Measurements from ENCODE around the gene ATAD3A.
"Not testable (repeated sequence)": the region's sequence is repeated elsewhere in the genome, so short reads cannot be mapped to it uniquely, and the experiment has no call there.

Gene ATAD3A

GRCh38 chr1:1489861-1490260, 22.1 kb upstream of the ATAD3A start:
- Histone ChIP-seq H3K4me1 (ENCODE audit: low read length) (no peaks in the 10 kb centered on the region), H3K27me3 (ENCODE audit: low read depth, low read length) (no peaks in the 10 kb centered on the region), H4K20me1 (ENCODE audit: insufficient read depth, low read length) (no peaks in the 10 kb centered on the region), H3K4me3 (ENCODE audit: low read length) (no peak overlapping the region), H2AFZ (ENCODE audit: low read depth, low read length) (no peak overlapping the region), H3K27ac (ENCODE audit: low read length) (no peak overlapping the region), H3K36me3 (replicated peaks; ENCODE audit: low read depth, low read length) (peaks cover 24% of the 10 kb centered on the region), H3K9me3 (ENCODE audit: insufficient read depth, low read length) (no peaks in the 10 kb centered on the region), H3K9ac (ENCODE audit: low read length) (no peak overlapping the region), H3K4me2 (ENCODE audit: low read length) (no peak overlapping the region), H3K79me2 (ENCODE audit: low read length) (no peaks in the 10 kb centered on the region)
- TF ChIP-seq, protein P1, sequence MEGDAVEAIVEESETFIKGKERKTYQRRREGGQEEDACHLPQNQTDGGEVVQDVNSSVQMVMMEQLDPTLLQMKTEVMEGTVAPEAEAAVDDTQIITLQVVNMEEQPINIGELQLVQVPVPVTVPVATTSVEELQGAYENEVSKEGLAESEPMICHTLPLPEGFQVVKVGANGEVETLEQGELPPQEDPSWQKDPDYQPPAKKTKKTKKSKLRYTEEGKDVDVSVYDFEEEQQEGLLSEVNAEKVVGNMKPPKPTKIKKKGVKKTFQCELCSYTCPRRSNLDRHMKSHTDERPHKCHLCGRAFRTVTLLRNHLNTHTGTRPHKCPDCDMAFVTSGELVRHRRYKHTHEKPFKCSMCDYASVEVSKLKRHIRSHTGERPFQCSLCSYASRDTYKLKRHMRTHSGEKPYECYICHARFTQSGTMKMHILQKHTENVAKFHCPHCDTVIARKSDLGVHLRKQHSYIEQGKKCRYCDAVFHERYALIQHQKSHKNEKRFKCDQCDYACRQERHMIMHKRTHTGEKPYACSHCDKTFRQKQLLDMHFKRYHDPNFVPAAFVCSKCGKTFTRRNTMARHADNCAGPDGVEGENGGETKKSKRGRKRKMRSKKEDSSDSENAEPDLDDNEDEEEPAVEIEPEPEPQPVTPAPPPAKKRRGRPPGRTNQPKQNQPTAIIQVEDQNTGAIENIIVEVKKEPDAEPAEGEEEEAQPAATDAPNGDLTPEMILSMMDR (IDR thresholded peaks at IDR 0.05; ENCODE audit: low read depth, low read length) = no peak
- no peak for TF ChIP-seq EZH2phosphoT487 (IDR thresholded peaks at IDR 0.05; ENCODE audit: low read depth)

DNA sequence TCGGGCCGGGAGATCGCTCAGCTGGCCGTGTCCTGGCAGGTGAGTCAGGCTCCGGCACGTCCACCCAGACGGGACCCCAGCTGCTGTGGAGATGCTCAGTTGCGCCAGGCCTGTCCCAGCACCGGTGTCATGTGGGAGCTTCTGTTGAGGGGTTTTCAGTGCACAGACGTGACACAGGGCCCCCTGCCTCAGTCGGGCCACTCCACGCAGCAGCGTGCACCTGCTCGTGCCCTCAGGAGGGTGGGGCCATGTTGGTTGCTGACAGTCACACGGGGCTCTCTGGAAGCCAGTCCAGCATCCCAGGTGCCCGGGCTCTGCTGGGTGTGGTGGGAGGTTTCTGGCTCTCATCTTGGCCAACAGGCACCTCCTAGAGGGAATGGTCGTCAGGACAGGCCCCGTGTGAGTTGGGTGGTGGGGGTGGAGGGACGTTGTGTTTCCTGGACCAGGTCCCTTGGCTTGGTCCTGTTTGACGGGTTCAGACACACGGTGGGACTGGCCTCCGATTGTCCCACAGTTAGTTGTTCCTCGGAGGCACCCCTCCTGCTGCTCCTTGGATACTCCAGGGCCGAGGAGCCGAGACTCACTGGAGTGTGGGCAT, 21.2 kb upstream of the ATAD3A start:
- Histone ChIP-seq H3K4me2 (ENCODE audit: low read length) (no peak overlapping the region), H3K4me1 (ENCODE audit: low read length) (no peaks in the 10 kb centered on the region), H3K4me3 (ENCODE audit: low read length) (no peak overlapping the region), H3K9ac (ENCODE audit: low read length) (no peak overlapping the region), H2AFZ (ENCODE audit: low read depth, low read length) (no peak overlapping the region), H3K27me3 (ENCODE audit: low read depth, low read length) (no peaks in the 10 kb centered on the region), H3K36me3 (replicated peaks; ENCODE audit: low read depth, low read length) (peaks cover 24% of the 10 kb centered on the region), H4K20me1 (ENCODE audit: insufficient read depth, low read length) (no peaks in the 10 kb centered on the region), H3K79me2 (ENCODE audit: low read length) (no peaks in the 10 kb centered on the region), H3K9me3 (ENCODE audit: insufficient read depth, low read length) (no peaks in the 10 kb centered on the region), H3K27ac (ENCODE audit: low read length) (no peak overlapping the region)
- TF ChIP-seq, protein P1 (IDR thresholded peaks at IDR 0.05; ENCODE audit: low read depth, low read length) = no peak
- no peak for TF ChIP-seq EZH2phosphoT487 (IDR thresholded peaks at IDR 0.05; ENCODE audit: low read depth)

DNA sequence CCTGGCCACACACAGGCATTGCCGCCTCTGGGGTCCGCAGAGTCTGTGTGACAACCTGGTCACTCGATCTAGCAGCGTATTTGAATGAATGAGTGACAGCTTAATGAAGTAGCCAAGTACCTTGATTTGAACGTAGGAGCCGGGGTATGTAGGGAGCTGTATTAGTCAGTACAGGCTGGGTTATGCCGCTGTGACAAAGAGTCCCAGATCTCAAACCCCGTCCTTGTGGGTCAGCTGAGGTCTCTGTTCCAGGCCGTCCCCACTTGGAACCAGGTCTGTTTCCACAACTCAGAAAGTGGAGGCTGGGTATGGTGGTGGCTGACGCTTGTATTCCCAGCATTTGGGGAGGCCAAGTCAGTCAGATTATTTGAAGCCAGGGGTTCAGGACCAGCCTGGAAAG, 20.4 kb upstream of the ATAD3A start:
- Histone ChIP-seq H3K27ac (ENCODE audit: low read length) (no peak overlapping the region), H3K79me2 (ENCODE audit: low read length) (no peaks in the 10 kb centered on the region), H3K4me1 (ENCODE audit: low read length) (no peaks in the 10 kb centered on the region), H2AFZ (ENCODE audit: low read depth, low read length) (no peak overlapping the region), H3K4me2 (ENCODE audit: low read length) (no peak overlapping the region), H3K9me3 (ENCODE audit: insufficient read depth, low read length) (no peaks in the 10 kb centered on the region), H3K36me3 (replicated peaks; ENCODE audit: low read depth, low read length) (peaks cover 24% of the 10 kb centered on the region), H3K9ac (ENCODE audit: low read length) (no peak overlapping the region), H3K27me3 (ENCODE audit: low read depth, low read length) (no peaks in the 10 kb centered on the region), H4K20me1 (ENCODE audit: insufficient read depth, low read length) (no peaks in the 10 kb centered on the region), H3K4me3 (ENCODE audit: low read length) (no peak overlapping the region)
- TF ChIP-seq, protein P1 (IDR thresholded peaks at IDR 0.05; ENCODE audit: low read depth, low read length) = no peak
- no peak for TF ChIP-seq EZH2phosphoT487 (IDR thresholded peaks at IDR 0.05; ENCODE audit: low read depth)

DNA sequence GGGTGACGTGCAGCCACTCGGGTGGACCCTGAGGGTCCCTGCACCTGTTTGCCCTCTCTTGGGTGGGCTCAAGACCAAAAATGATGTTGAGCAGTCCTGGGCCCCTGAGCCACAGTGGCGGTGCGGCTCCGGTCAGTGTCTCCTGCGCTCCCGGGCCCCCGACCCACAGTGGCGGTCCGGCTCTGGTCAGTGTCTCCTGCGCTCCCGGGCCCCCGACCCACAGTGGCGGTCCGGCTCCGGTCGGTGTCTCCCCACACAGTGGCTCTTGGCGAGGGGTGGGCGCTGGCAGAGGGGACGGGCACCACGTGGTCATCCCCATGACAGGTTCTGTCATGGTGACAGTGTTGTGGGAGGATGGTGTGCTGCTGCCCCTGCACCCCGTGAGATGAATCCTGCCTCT, 17.7 kb upstream of the ATAD3A start:
- H3K4me1 ChIP-seq (ENCODE audit: low read length); H4K20me1 ChIP-seq (ENCODE audit: insufficient read depth, low read length); H3K4me2 ChIP-seq (ENCODE audit: low read length); H3K27ac ChIP-seq (ENCODE audit: low read length); H3K4me3 ChIP-seq (ENCODE audit: low read length); H3K27me3 ChIP-seq (ENCODE audit: low read depth, low read length); H3K79me2 ChIP-seq (ENCODE audit: low read length); H3K9ac ChIP-seq (ENCODE audit: low read length); H3K9me3 ChIP-seq (ENCODE audit: insufficient read depth, low read length); H2AFZ ChIP-seq (ENCODE audit: low read depth, low read length): not testable (repeated sequence)
- peaks cover 20% of the 10 kb centered on the region for H3K36me3 ChIP-seq (replicated peaks; ENCODE audit: low read depth, low read length)

DNA sequence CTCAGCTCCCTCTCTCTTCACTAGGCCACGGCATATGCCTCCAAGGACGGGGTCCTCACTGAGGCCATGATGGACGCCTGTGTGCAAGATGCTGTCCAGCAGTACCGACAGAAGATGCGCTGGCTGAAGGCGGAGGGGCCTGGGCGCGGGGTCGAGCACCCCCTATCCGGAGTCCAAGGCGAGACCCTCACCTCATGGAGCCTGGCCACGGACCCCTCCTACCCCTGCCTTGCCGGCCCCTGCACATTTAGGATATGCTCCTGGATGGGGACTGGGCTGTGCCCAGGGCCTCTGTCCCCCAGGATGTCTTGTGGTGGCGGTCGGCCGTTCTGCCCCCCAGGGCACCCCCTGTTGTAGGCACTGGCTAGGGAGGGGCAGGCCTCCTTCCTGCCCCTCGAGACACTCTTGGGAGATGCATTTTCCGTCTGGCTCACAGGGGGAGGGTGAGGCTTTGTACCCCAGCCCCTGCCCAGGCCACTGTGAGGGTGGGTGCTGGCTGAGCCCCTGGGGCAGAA, 16.4 kb upstream of the ATAD3A start:
- peaks cover 16% of the 10 kb centered on the region for H3K36me3 ChIP-seq (replicated peaks; ENCODE audit: low read depth, low read length)

More for the DNA sequence above, 16.4 kb upstream of the ATAD3A start:
- H3K79me2 ChIP-seq (ENCODE audit: low read length); H3K4me3 ChIP-seq (ENCODE audit: low read length); H3K4me1 ChIP-seq (ENCODE audit: low read length); H3K9ac ChIP-seq (ENCODE audit: low read length); H2AFZ ChIP-seq (ENCODE audit: low read depth, low read length); H4K20me1 ChIP-seq (ENCODE audit: insufficient read depth, low read length); H3K9me3 ChIP-seq (ENCODE audit: insufficient read depth, low read length); H3K27ac ChIP-seq (ENCODE audit: low read length); H3K4me2 ChIP-seq (ENCODE audit: low read length); H3K27me3 ChIP-seq (ENCODE audit: low read depth, low read length): not testable (repeated sequence)
